NCI-H1048 (cell line): Measurements from ENCODE around the gene THAP2.

Experiments used
- DNase-seq: peaks from one replicate; lab custom pipeline; 2025; lab: John Stamatoyannopoulos, UW

Gene THAP2

GRCh38 chr12:71703206-71703605 lies 39.1 kb downstream of the THAP2 start:
- DNase-seq = no peak

GRCh38 chr12:71704920-71705319 lies 40.8 kb downstream of the THAP2 start:
- DNase-seq = no peak

GRCh38 chr12:71708658-71709057 lies 44.6 kb downstream of the THAP2 start:
- no peak for DNase-seq

GRCh38 chr12:71710276-71711125 lies 46.4 kb downstream of the THAP2 start:
- no peak for DNase-seq

GRCh38 chr12:71718611-71719010 lies 54.5 kb downstream of the THAP2 start:
- DNase-seq = no peak

- DNase-seq = no peak
Observed at GRCh38 chr12:71719647-71720370, 55.7 kb downstream of the THAP2 start.

- DNase-seq = no peak
Observed at GRCh38 chr12:71721783-71722505, 57.8 kb downstream of the THAP2 start.

GRCh38 chr12:71725011-71725410 lies 60.9 kb downstream of the THAP2 start:
- DNase-seq = no peak

GRCh38 chr12:71726548-71726947 lies 62.4 kb downstream of the THAP2 start:
- no peak for DNase-seq

- no peak for DNase-seq
Observed at GRCh38 chr12:71727958-71728357, 63.9 kb downstream of the THAP2 start.
